DMS79 (cell line): Measurements from ENCODE around the gene CWC27.

Experiments used
- DNase-seq: peaks from one replicate; lab custom pipeline; 2025; lab: John Stamatoyannopoulos, UW

The CWC27 gene

GRCh38 chr5:64768358-64769312 is at the start of gene CWC27, which contains the start of gene SREK1IP1:
TSS of gene CWC27 (plus strand) at chr5:64768930. CDS start at chr5:64769147, 217 bp downstream.
TSS of gene SREK1IP1 (minus strand) at chr5:64768691. CDS start at chr5:64768517, 174 bp downstream.
- DNase-seq: peak; percentile 63

- DNase-seq: no peak
These were observed 46.1 kb upstream of the CWC27 start for GRCh38 chr5:64722588-64722987.

DNA sequence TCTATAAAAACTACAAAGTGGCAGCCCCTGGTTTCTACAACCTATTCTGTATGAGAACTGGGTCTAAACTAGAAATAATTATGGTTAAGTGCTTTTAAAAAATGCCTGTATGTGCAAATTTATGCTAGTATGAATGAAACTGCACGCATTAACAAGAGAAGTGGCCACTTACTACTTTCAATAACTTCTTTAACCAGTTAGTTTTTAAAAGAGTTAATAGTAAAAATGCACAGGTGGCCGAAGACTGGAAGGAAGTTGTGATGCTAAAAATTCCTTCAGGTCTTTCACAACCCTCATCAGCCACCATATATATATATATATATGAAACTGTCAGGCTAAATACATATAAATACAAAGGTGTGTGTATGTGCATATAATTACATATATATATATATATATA is 41.6 kb upstream of the CWC27 start:
- DNase-seq: no peak

GRCh38 chr5:64742411-64742810 is 26.3 kb upstream of the CWC27 start:
- DNase-seq: no peak

DNA sequence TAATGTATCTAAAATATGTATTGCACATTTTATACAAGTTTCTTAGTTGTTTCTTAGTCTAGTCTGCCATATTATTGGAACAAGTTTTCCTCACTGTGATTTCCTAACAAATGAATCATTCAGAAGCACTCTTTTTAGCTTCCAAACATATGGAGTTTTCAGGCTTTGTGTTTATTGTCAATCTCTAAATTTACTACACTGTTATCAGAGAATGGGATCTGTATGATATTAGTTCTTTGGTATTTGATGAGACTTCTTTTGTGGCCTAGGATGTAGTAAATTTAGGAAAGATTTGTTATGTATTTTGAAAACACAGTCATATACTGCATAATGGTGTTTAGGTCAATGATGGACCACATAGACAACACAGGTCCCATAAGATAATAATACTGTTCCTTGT is 25.9 kb upstream of the CWC27 start:
- DNase-seq: no peak

DNA sequence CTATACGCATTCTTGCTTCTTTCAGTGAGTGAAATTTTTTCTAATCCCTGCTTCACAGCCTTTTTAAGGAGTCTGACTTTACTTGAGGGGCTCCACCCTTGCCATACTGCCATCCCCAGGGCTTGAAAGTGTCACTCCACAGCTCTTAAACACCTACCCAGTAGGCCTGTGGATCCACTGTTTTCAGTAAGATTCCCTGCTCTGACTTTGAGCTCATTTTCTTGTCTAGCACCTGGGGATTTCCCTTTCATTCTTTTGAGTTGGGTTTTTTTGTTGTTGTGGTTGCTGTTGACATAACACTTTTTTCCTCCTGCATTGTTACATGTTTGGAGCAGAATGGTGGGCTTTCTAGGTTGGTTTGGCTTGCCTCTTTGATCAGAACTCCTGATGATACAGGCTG is 23.8 kb upstream of the CWC27 start:
- no peak for DNase-seq

DNA sequence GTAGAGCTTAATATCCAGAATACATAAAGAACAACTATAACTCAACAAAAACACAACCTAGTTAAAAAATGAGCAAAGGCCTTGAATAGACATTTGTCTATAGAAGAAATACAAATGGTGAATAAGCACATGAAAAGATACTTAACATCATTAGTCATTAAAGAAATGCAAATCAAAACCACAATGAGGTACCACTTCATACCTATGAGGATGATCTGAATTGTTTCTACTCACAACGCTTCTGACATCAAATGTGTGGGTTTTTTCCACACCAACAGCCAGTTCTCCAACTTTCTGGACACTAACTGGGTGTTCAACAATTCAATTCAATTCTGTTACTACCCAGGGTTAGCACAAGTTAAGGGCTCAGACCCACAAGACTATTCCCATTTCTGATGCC is 22.3 kb upstream of the CWC27 start:
- no peak for DNase-seq

- DNase-seq: no peak
These were observed 19.3 kb upstream of the CWC27 start for GRCh38 chr5:64749385-64749784.

- DNase-seq: no peak
These were observed 14.7 kb upstream of the CWC27 start for GRCh38 chr5:64754066-64754465.

GRCh38 chr5:64758901-64759300 is 9.8 kb upstream of the CWC27 start:
- no peak for DNase-seq

DNA sequence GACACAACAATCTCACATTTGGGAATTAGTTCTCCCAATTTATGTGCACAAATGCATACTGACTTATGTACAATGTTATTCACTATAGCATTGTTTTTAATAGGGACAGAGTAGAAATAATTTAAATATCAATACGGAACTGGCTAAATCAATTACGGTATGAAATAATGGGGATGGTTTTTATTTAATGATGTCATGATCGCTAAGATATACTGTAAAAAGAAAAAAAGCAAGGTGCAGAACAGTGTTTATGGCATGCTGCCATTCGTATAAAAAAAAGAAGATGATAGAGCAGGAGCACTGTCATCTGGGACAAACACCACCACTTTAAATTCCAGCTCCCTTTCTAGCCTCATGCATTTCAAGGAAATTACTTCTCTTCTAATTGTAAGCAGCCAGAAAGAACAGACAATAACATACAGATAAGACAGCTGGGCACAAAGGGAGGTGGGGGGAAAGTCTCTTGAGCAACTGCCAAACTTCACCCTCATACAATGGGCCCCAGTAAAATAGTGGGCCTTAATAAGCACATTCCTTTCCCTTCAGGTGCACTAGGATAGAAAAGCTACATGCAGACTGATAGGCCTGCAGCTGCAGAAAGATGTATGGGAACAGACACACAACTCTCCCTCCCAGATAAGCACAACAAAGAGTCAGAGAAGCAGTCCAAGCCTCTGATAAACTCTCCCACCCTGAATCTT is 8.6 kb upstream of the CWC27 start:
- no peak for DNase-seq

GRCh38 chr5:64763948-64764503 is 4.7 kb upstream of the CWC27 start:
- no peak for DNase-seq

DNA sequence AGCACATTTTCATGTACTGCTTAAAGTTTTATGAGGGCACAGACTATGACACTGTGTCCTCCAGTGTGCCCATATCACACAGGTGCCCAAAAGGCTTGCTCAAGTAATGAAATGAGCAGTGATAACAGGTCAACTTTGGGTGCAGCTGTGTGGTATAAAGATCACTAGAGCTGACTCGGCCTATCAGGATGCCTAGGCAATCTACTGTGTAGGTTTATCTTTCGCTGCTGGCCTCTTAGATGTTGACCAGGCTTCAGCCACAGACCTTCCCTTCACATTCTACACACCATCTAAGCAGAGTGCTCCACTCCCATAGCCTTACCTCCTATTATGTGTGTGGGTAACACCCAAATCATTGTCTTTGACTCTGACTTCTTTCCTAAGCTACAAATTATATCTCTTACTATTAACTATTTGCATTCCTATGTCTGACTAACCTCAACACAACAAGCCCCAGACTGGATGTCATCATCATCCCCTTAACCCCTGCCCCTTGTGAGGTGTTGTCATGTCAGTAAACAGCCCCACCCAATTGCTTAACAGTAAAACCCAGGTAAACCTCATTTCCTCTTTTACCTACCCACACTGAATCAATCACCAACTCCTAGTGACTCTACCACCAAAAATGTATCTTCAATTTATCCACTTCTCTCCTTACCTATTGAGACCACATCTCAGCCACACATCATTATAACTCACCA is 2.8 kb upstream of the CWC27 start:
- no peak for DNase-seq

- no peak for DNase-seq
These were observed 1.8 kb upstream of the CWC27 start for GRCh38 chr5:64766941-64767340.

GRCh38 chr5:64767959-64768357 is 772 bp upstream of the CWC27 start:
- DNase-seq: no peak

GRCh38 chr5:64769855-64770254 is 1.1 kb downstream of the CWC27 start:
- no peak for DNase-seq

GRCh38 chr5:64771736-64772135 is 3.0 kb downstream of the CWC27 start:
- DNase-seq: no peak

- no peak for DNase-seq
These were observed 4.8 kb downstream of the CWC27 start for GRCh38 chr5:64773533-64773932.

DNA sequence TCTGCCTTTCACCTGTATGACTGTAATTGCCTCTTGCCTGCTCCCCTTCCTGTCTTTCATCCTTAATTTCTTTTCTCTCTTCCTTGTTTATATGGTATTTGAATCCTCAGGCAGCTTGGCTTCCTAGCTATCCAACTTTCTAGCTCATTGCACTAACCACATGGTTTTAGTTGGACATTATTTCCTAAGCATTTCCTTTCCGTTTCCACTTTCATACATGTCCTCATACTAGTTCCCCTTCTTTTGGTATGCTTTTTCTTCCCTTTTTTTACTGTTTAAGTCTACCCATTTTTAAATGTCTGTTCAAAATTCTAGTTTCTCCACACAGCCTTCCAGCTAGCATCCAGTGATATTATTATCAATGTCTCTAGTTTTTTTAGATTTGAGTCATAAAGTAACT is 6.6 kb downstream of the CWC27 start:
- no peak for DNase-seq

- DNase-seq: no peak
These were observed 15.8 kb downstream of the CWC27 start for GRCh38 chr5:64784451-64785025.

- DNase-seq: no peak
These were observed 17.6 kb downstream of the CWC27 start for GRCh38 chr5:64786372-64786771.

DNA sequence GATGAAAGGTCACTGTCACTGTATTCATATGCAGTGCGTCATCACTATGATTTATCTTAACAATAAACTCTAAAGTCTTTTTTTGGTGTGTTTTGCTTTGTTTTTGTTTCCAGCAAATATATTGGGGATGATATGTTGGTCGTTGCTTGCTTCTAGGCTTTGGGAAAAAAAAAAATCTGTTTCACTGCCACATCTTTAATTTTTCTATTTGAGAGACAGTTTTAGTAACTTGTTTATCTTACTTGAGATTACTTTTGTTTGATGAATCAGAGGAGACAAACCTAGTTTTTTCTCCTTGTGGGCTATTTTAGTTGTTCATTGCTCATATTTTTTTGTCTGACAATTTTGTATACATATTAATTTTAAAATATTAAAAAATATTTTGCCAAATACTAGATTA is 19.4 kb downstream of the CWC27 start:
- no peak for DNase-seq
